DMS114 treated with DMSO at 0.1 percent for 48 hours (cell line): Measurements from ENCODE around the gene VANGL2.

Source experiments
- DNase-seq: peaks from one replicate; lab custom pipeline; 2025; ENCODE audit not compliant: unreplicated experiment; lab: John Stamatoyannopoulos, UW

The VANGL2 gene

GRCh38 chr1:160404094-160404493, 3.7 kb downstream of the VANGL2 start:
- no peak for DNase-seq

DNA sequence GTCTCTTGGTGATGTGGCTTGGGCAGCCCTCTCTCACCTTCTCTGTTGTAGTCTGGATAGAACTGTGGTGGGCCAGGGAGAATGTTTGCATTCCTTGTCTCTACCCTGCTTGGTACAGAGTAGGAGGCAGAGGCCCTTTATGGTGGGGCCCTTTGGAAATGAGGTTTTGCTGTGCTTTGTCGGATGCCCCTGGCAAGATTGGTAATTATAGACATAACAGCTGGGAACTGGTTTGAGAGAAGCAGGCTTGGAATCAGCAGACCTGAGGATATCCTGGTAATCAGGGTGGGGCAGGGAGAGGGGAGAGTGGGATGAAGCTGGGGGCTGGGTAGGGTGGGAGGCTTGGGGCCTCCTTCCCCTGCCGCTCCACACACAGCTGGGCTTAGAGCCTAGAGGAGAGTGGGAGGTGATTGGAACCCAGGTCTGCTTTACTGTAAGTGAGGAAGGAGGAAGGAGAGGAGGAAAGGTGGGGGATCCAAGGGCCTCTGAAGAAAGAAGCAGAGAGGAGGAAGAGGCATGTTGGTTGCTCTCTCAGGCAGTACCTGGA, 5.0 kb downstream of the VANGL2 start:
- no peak for DNase-seq

DNA sequence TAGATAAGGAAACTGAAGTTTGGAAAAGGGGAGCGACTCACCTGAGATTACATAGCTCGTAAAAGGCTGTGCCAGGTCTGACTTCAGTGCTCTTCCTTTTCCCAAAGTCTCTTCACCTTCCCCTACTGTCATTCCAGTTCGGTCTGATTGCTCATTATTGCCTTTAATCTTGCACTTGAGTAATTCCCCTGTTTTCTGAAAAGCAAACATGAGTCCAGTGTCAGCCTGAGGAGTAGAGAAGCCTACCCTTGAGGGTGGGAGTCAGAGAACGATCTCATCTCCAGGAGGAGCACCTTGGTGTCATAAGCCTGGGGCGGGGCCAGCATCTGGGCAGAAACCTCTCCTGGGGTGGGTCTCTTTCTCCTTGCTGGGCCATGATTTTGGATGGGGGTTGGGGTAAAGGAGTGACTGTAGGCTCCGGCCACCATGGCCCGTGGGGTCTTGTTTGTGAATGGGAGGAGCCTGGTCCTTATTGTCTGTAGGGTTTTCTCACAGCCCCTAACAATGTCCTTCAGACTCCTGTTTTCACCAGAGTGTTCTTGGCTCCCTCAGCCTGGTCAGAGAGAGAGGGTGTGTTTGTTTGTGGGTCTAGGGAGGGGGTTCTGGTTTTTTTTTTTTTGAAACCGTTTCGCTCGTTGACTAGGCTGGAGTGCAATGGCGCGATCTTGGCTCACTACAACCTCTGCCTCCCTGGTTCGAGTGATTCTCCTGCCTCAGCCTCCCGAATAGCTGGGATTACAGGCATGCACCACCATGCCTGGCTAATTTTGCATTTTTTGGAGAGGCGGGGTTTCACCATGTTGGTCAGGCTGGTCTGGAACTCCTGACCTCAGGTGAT, 6.0 kb downstream of the VANGL2 start:
- no peak for DNase-seq

- DNase-seq: no peak
Observed at GRCh38 chr1:160407839-160408801, 7.8 kb downstream of the VANGL2 start.

DNA sequence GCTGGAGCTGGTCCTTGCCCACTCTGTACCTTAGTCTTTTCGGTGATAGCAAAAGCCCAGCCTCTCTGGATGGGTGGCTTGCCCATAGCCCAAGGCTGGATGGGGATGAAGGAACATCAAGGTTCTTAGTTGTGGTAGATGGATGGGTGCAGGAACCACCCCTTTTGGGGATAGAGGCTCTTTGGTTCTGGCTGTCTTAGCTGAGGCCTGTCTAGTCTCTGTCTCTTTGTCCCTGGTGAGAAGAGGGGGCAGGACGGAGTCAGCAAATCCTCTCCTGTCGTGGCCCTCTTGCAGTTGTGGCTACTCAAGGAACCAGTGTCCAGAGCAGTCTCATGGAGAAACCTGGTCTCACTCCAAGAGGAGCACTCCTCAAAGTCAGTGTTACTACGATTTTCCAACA, 8.5 kb downstream of the VANGL2 start:
- no peak for DNase-seq

- no peak for DNase-seq
Observed at GRCh38 chr1:160409486-160409885, 9.1 kb downstream of the VANGL2 start.

- DNase-seq: no peak
Observed at GRCh38 chr1:160410406-160411005, 10.1 kb downstream of the VANGL2 start.

DNA sequence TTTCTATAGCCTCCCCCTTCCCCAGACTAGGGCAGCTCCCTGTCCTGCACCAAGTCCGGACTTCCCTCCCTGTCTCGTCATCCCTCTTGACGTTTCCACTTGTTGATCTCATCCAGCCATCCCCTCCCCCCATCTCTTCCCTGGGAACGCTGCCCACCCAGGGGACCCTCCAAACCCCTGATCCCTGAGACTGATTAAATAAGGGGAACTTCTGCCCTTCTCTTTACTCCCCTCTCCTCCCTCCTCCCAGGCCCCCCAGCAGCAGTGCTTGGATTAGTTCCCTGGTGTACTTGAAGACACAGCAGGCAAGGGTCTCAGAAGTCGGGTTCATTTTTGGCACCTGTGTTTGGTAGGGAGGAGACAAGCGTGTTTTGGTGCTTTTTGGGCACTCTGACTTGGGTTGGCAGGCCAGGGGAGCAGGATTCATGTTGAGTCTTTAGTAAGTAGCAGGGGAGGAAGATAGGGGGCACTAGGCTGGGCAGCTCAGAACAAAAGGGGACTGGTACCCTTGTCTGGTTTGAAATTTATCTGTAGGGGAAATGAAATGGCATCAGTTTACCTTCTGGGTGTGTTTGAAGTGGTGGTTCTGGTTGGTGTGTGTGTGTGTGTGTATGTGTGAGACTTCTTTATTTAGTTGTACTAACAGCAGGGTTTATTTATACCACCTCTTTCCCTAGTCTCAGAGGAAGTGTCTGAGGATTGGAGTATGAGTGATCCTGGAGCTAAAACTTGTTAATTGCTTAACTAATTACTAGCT, 11.1 kb downstream of the VANGL2 start:
- no peak for DNase-seq

GRCh38 chr1:160412028-160412362, 11.6 kb downstream of the VANGL2 start:
- DNase-seq: no peak

- no peak for DNase-seq
Observed at GRCh38 chr1:160413716-160414115, 13.4 kb downstream of the VANGL2 start.

DNA sequence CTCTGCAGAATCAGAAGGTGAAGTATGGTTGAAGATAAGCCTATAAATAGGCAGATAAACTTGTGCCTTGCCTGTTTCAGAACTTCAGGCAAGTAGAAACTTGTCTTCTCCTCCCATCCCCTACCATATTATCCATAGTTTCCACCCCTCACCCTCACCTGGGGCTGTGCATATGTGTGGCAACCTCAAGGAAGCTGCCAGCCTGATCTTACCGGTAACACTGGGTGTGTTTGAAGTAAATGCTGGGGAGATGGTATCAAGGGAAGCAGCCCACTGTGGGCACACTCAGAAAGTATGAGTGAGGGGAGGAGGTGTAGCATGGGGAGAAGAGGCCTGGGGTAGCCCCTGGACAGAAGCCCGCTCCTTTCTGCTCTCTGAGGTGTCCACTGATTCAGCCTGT, 14.5 kb downstream of the VANGL2 start:
- no peak for DNase-seq

GRCh38 chr1:160415696-160416290, 15.4 kb downstream of the VANGL2 start:
- DNase-seq: no peak

GRCh38 chr1:160416369-160416768, 16.0 kb downstream of the VANGL2 start:
- peak; percentile 72 for DNase-seq

DNA sequence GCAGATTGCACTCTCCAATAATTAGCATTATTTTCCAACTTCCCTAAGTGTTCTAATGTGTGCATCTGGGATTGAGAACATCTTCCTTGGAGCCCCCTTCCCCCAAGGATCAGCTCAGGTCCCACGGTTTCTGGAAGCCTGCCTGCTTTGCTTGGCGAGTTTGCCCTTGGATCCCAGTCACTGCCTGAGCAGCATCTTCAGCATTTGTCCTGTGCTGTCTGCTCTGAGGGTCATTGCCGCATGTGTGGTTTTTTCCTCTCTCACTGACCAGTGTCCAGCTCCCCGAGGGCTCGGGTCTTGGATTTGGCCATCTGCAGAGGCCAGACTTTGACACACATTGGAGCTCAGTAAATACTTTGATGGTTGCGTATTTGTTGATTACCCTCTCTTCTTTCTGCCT, 18.1 kb downstream of the VANGL2 start:
- DNase-seq: no peak

- DNase-seq: no peak
Observed at GRCh38 chr1:160419150-160419837, 18.9 kb downstream of the VANGL2 start.

- DNase-seq: no peak
Observed at GRCh38 chr1:160419838-160420169, 19.4 kb downstream of the VANGL2 start.

DNA sequence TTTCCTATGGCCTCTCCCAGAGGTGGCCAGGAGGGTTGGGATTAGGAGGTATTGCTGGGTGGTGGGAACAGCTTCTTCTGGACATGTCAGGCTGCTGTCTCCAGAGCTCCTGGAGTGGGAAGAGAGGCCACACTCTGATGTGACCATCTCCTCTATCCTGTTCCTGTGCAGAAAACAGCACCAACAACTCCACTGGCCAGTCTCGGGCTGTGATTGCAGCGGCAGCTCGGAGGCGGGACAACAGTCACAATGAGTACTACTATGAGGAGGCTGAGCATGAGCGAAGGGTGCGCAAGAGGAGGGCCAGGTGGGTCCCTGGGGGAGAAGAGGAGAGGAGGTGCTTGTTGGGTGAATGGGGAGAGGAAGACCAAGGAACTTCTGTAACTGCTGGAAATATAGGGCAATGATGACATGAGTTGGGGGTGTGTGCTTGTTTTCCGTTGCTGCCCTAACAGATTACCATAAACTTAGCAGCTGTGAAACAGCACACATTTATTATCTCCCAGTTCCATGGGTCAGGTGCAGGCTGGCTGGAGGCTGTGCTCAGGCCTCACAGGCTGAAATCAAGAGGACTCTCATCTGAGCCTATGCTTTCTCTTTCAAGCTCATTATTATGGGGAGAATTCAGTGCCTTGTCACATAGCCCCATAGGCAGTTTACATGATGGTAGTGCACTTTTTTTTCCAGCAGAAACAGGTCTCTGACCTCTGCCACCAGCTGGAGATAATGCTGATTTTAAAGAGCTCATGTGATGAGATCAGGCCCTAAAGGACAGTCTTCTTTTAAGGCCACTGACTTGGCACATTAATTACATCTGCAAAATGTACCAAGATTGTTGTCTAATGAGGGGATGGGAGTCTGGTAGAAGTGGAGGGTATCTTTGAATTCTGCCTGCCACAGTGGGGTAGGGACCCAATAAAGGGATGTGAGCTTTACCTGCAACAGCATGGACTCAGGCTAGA, 20.8 kb downstream of the VANGL2 start:
- no peak for DNase-seq

- DNase-seq: no peak
Observed at GRCh38 chr1:160421881-160422280, 21.5 kb downstream of the VANGL2 start.

DNA sequence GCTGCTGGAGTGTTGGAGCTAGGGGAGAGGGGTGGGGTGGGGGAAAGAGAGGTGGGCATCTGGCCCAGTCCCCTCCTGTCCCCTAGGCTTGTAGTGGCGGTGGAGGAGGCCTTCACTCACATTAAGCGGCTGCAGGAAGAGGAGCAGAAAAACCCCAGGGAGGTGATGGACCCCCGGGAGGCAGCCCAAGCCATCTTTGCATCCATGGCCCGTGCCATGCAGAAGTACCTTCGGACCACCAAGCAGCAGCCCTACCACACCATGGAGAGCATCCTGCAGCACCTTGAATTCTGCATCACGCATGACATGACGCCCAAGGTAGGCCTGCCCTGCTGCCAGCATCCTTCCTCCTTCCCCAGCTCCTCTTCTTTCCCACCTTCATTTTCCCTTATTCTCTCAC, 23.6 kb downstream of the VANGL2 start:
- DNase-seq: no peak
